H1 (cell line): ENCODE results near the gene DYNLT5. TPM values are rescaled to one million over a fixed set of nuclear protein-coding genes. Genes with fewer than 3 reads are reported as not detected.

Source experiments
- CTCF ChIA-PET: fragments of 300-600 bp; sonication (Branson Sonifier 250); formaldehyde crosslinking; loops from one replicate; lab custom pipeline; 2021; ENCODE audit not compliant: partially characterized antibody; lab: Charles Lee
- POLR2A ChIA-PET: fragments of 300-600 bp; sonication (Branson Sonifier 250); formaldehyde crosslinking; loops from one replicate; lab custom pipeline; 2021; ENCODE audit warnings: inconsistent platforms; ENCODE audit not compliant: partially characterized antibody; lab: Charles Lee
- DNase-seq, 2 experiments: peaks; one replicate each; pipeline versions ENCODE4 v3.0.0 to v3.0.0-alpha.2; 2010 to 2022; ENCODE audit warnings: low spot score in 2 of 2, low read depth in 1 of 2, mixed read lengths in 1 of 2
- FAIRE-seq: peaks from 2 replicates; lab custom pipeline; 2011; peaks lifted over from hg19 to GRCh38; lab: Jason Lieb, UNC
- H2AFZ ChIP-seq: 2 replicates; pipeline ENCODE4 v1.8.1; 2012; ENCODE audit warnings: low read length, inconsistent platforms
- H2AK5ac ChIP-seq: 2 replicates; pipeline ENCODE4 v1.6.1; 2013; ENCODE audit warnings: low read depth, low read length
- H2BK120ac ChIP-seq: replicated peaks from 2 replicates; pipeline ENCODE3; 2013; ENCODE audit warnings: low read depth, low read length, inconsistent platforms
- H2BK12ac ChIP-seq: 2 replicates; pipeline ENCODE4 v1.6.1; 2013; ENCODE audit warnings: low read depth, low read length
- H2BK15ac ChIP-seq: 2 replicates; pipeline ENCODE4 v1.6.1; 2013; ENCODE audit warnings: low read length
- H2BK20ac ChIP-seq: 2 replicates; pipeline ENCODE4 v1.6.1; 2013; ENCODE audit warnings: low read length
- H2BK5ac ChIP-seq: 2 replicates; pipeline ENCODE4 v1.6.1; 2013; ENCODE audit warnings: low read depth, low read length
- H3K14ac ChIP-seq: 2 replicates; pipeline ENCODE4 v1.6.1; 2013; ENCODE audit warnings: inconsistent platforms; ENCODE audit not compliant: insufficient read length
- H3K18ac ChIP-seq: 2 replicates; pipeline ENCODE4 v1.6.1; 2013; ENCODE audit warnings: low read length; ENCODE audit errors: extremely low read depth
- H3K23ac ChIP-seq: 2 replicates; pipeline ENCODE4 v1.6.1; 2013; ENCODE audit warnings: inconsistent platforms; ENCODE audit not compliant: insufficient read length
- H3K23me2 ChIP-seq: 2 replicates; pipeline ENCODE4 v1.6.1; 2013; ENCODE audit warnings: low read depth, low read length
- H3K27ac ChIP-seq: 2 replicates; pipeline ENCODE4 v1.6.1; 2011; ENCODE audit warnings: low read depth, low read length, inconsistent platforms
- H3K27me3 ChIP-seq, 4 experiments: replicated peaks in 1 of 4; 1 replicate in 1 of 4; 2 replicates in 3 of 4; pipeline versions ENCODE4 v1.6.1 to v1.8.1; 2011 to 2013; ENCODE audit warnings: low read length in 3 of 4, mild to moderate bottlenecking in 3 of 4, inconsistent platforms in 2 of 4, mixed read lengths in 2 of 4, moderate library complexity in 1 of 4; ENCODE audit not compliant: control insufficient read depth in 3 of 4, insufficient read depth in 3 of 4; ENCODE audit errors: extremely low read depth in 1 of 4
- H3K36me3 ChIP-seq, 4 experiments: 2 replicates each; pipeline versions ENCODE4 v1.6.1 to v1.8.1; 2011 to 2013; ENCODE audit warnings: mild to moderate bottlenecking in 4 of 4, low read length in 3 of 4, moderate library complexity in 2 of 4, control low read depth in 1 of 4, inconsistent platforms in 1 of 4; ENCODE audit not compliant: insufficient read depth in 4 of 4, control insufficient read depth in 2 of 4
- H3K4ac ChIP-seq: replicated peaks from 2 replicates; pipeline ENCODE3; 2013; ENCODE audit warnings: low read length, low read depth, mixed read lengths, inconsistent platforms; ENCODE audit not compliant: insufficient read length
- H3K4me1 ChIP-seq, 4 experiments: replicated peaks in 1 of 4; 1 replicate in 1 of 4; 2 replicates in 3 of 4; pipeline versions ENCODE4 v1.6.1 to v1.8.1; 2011 to 2013; ENCODE audit warnings: low read length in 3 of 4, inconsistent platforms in 2 of 4, mixed read lengths in 1 of 4; ENCODE audit not compliant: insufficient read depth in 4 of 4, control insufficient read depth in 3 of 4
- H3K4me2 ChIP-seq, 2 experiments: 2 replicates each; pipeline versions ENCODE4 v1.6.1 to v1.8.1; 2011 to 2013; ENCODE audit warnings: low read depth in 2 of 2, low read length in 2 of 2, control low read depth in 1 of 2, inconsistent platforms in 1 of 2, mild to moderate bottlenecking in 1 of 2; ENCODE audit not compliant: insufficient read depth in 1 of 2
- H3K4me3 ChIP-seq, 4 experiments: fragments of 200-600, 300-600 bp in 1 of 4; sonication (generic), shearing (Covaris generic), sonication (Bioruptor Twin) in 1 of 4; 2 replicates each; pipeline versions ENCODE4 v1.5.1 to v1.8.1; 2011 to 2016; ENCODE audit warnings: low read length in 4 of 4, low read depth in 3 of 4, control low read depth in 2 of 4, inconsistent platforms in 2 of 4, mild to moderate bottlenecking in 2 of 4, mixed read lengths in 1 of 4, moderate library complexity in 1 of 4; ENCODE audit not compliant: insufficient read depth in 2 of 4; ENCODE audit errors: extremely low read depth in 1 of 4
- H3K56ac ChIP-seq: replicated peaks from 2 replicates; pipeline ENCODE3; 2013; ENCODE audit warnings: low read depth, mild to moderate bottlenecking, mixed read lengths, low read length, inconsistent platforms; ENCODE audit not compliant: insufficient read length
- H3K79me1 ChIP-seq: 2 replicates; pipeline ENCODE4 v1.6.1; 2013; ENCODE audit warnings: low read depth, low read length, control low read depth
- H3K79me2 ChIP-seq, 2 experiments: 2 replicates each; pipeline versions ENCODE4 v1.6.1 to v1.8.1; 2012 to 2013; ENCODE audit warnings: low read length in 2 of 2, mild to moderate bottlenecking in 2 of 2, inconsistent platforms in 1 of 2; ENCODE audit not compliant: insufficient read depth in 2 of 2, control insufficient read depth in 1 of 2
- H3K9ac ChIP-seq, 4 experiments: replicated peaks in 1 of 4; 1 replicate in 1 of 4; 2 replicates in 3 of 4; pipeline versions ENCODE4 v1.6.1 to v1.8.1; 2011 to 2013; ENCODE audit warnings: low read depth in 3 of 4, low read length in 3 of 4, control low read depth in 2 of 4, mild to moderate bottlenecking in 2 of 4, moderate library complexity in 2 of 4, inconsistent platforms in 1 of 4; ENCODE audit errors: extremely low read depth in 1 of 4
- H3K9me3 ChIP-seq, 2 experiments: 2 replicates each; pipeline versions ENCODE4 v1.6.1 to v1.8.1; 2012 to 2013; ENCODE audit warnings: mild to moderate bottlenecking in 2 of 2, moderate library complexity in 2 of 2, control low read depth in 1 of 2, inconsistent platforms in 1 of 2, low read depth in 1 of 2, low read length in 1 of 2, mixed read lengths in 1 of 2; ENCODE audit not compliant: insufficient read depth in 2 of 2
- H4K20me1 ChIP-seq, 2 experiments: replicated peaks in 1 of 2; 2 replicates each; pipeline versions ENCODE3 to v1.8.1; 2011 to 2013; ENCODE audit warnings: inconsistent platforms in 2 of 2, low read length in 2 of 2, mild to moderate bottlenecking in 1 of 2; ENCODE audit not compliant: insufficient read depth in 2 of 2, control insufficient read depth in 1 of 2
- H4K5ac ChIP-seq: 2 replicates; pipeline ENCODE4 v1.6.1; 2013; ENCODE audit warnings: low read length, low read depth, mixed read lengths, inconsistent platforms; ENCODE audit not compliant: insufficient read length
- H4K8ac ChIP-seq: 2 replicates; pipeline ENCODE4 v1.8.0; 2013; ENCODE audit warnings: mild to moderate bottlenecking, moderate library complexity, low read length, inconsistent platforms; ENCODE audit not compliant: insufficient read depth; ENCODE audit errors: extremely low read depth
- H4K91ac ChIP-seq: replicated peaks from 2 replicates; pipeline ENCODE3; 2013; ENCODE audit warnings: low read length, mixed read lengths, inconsistent platforms; ENCODE audit not compliant: insufficient read length
- ASH2L ChIP-seq: fragments of 200-600, 300-600 bp; sonication (generic); IDR thresholded peaks from one replicate; pipeline ENCODE4 v1.7.1; 2017; ENCODE audit warnings: low read length
- BCL11A ChIP-seq, 2 experiments: IDR thresholded peaks; one replicate each; pipeline ENCODE4 v1.6.1; 2011; ENCODE audit warnings: low read depth in 2 of 2, low read length in 2 of 2, mild to moderate bottlenecking in 2 of 2
- BRCA1 ChIP-seq: IDR thresholded peaks from 2 replicates; pipeline ENCODE4 v1.6.1; 2012; ENCODE audit warnings: low read depth, low read length, improper control_type of control experiment
- CBX8 ChIP-seq: fragments of 300-800, 300-1000 bp; sonication (generic); IDR thresholded peaks from 2 replicates; pipeline ENCODE4 v1.7.1; 2016; ENCODE audit warnings: low read depth, low read length, borderline replicate concordance
- EGR1 ChIP-seq: IDR thresholded peaks from 2 replicates; pipeline ENCODE4 v1.6.1; 2011; ENCODE audit warnings: low read depth, low read length, borderline replicate concordance
- HDAC6 ChIP-seq: IDR thresholded peaks from one replicate; pipeline ENCODE4 v1.7.1; 2012; ENCODE audit warnings: low read depth, mild to moderate bottlenecking, inconsistent platforms, low read length, moderate library complexity
- PHF8 ChIP-seq: fragments of 200-600 bp; sonication (generic); conservative IDR thresholded peaks from 2 replicates; pipeline ENCODE4 v1.7.1; 2012; ENCODE audit warnings: low read depth, mild to moderate bottlenecking, inconsistent platforms, low read length, moderate library complexity
- TBP ChIP-seq: IDR thresholded peaks from 2 replicates; pipeline ENCODE4 v1.6.1; 2011; ENCODE audit warnings: low read depth, low read length, improper control_type of control experiment
- ZNF274 ChIP-seq: IDR thresholded peaks from 2 replicates; pipeline ENCODE4 v1.7.0; 2012; ENCODE audit warnings: low read length, borderline replicate concordance; ENCODE audit errors: extremely low read depth
- WGBS, 2 experiments: shearing (Covaris generic) in 1 of 2; methylation state at CpG; one replicate each; pipeline versions ENCODE4 v1.1.6 to v1.1.7; 2013 to 2015; ENCODE audit warnings: low lambda C conversion rate in 2 of 2, mixed read lengths in 2 of 2, inconsistent platforms in 1 of 2, low coverage in 1 of 2, missing lambda C conversion rate in 1 of 2; ENCODE audit not compliant: insufficient replicate concordance in 2 of 2, insufficient coverage in 1 of 2, insufficient read length in 1 of 2; ENCODE audit errors: extremely low coverage in 1 of 2, missing lambda C conversion rate in 1 of 2; 5-methylcytosine and 5-hydroxymethylcytosine counted together
- polyA plus RNA-seq, 7 experiments: library from polyadenylated mRNA; depleted of rRNA in 3 of 7; stranded (reverse) in 5 of 7; unstranded in 2 of 7; fragments of >200 nt in 5 of 7; fragments of 200-250 nt in 2 of 7; gene quantifications; 1 replicate in 5 of 7; 2 replicates in 1 of 7; 4 replicates in 1 of 7; pipeline versions ENCODE4 v1.2.1 to v1.2.3, GENCODE V29; 2011 to 2013; ENCODE audit warnings: missing spikeins in 2 of 7, mixed read lengths in 2 of 7
- total RNA-seq: library from RNA; stranded (reverse); fragmentation: NEBNext Ultra II Directional; extraction: Animal tissue kit (Norgen Biotek cat#: 25700); gene quantifications from 2 replicates; pipeline ENCODE4 v1.2.1, GENCODE V29; 2021

DYNLT5 gene
- total and polyA plus RNA-seq, 2 of the 8 experiments (the other 6 are each of a cell fraction or from before 2014, with no cell fraction given): 0.93 to 1.5 TPM

- Histone ChIP-seq H3K79me2 (no peaks in the 10 kb centered on the region), H3K14ac (no peak overlapping the region), H3K4me2 (no peak overlapping the region), H3K4ac (no peak overlapping the region), H2BK120ac (no peak overlapping the region), H3K79me1 (no peaks in the 10 kb centered on the region), H4K5ac (no peak overlapping the region), H2AK5ac (no peak overlapping the region), H3K4me1 (peaks cover 0 to 4% (median 2%) of the 10 kb centered on the region in 4 experiments; a peak in 2 of 7 replicates), H3K23ac (no peak overlapping the region), H2BK15ac (no peak overlapping the region), H3K27me3 (no peaks in the 10 kb centered on the region), H2AFZ (no peak overlapping the region), H3K36me3 (no peaks in the 10 kb centered on the region), H3K27ac (no peak overlapping the region), H4K20me1 (no peaks in the 10 kb centered on the region), H4K8ac (no peak overlapping the region), H3K56ac (no peak overlapping the region), H4K91ac (no peak overlapping the region), H2BK12ac (no peak overlapping the region), H3K9me3 (no peaks in the 10 kb centered on the region), H3K9ac (no peak overlapping the region), H2BK5ac (no peak overlapping the region), H2BK20ac (no peak overlapping the region), H3K18ac (no peak overlapping the region), H3K4me3 (no peak overlapping the region), H3K23me2 (no peaks in the 10 kb centered on the region)
- ChIA-PET POLR2A (no interaction called here), CTCF (interaction anchor here (2.2 kb wide), 1 partner anchor 10 kb away, joined by 8 read pairs; no protein-coding TSS in a partner anchor)
- DNase-seq (no peak), FAIRE-seq (no peak)
- 94% methylated on average over 3 of the region's 3 CpGs; no CpG with 5 or more reads in 1 of the 2 experiments for WGBS, 2 experiments
- TF ChIP-seq ASH2L: no peak
- TF ChIP-seq ZNF274: no peak
- TF ChIP-seq TBP: no peak
- no peak for TF ChIP-seq CBX8
- TF ChIP-seq BCL11A (IDR thresholded peaks at IDR 0.05; ENCODE audit: low read depth in 2 of 2, low read length in 2 of 2): no peak
- TF ChIP-seq EGR1: no peak
- no peak for TF ChIP-seq PHF8
- TF ChIP-seq HDAC6: no peak
- TF ChIP-seq BRCA1: no peak
These were observed 22.7 kb upstream of the DYNLT5 start for GRCh38 chr1:66729523-66729922.
